22Rv1 (cell line): ENCODE data around the gene MRPL38.

Experiments used
- ZFX ChIP-seq: fragments of 450-650 bp; IDR thresholded peaks from 2 replicates; pipeline ENCODE4 v1.6.1; 2017; ENCODE audit warnings: antibody characterized with exemption, borderline replicate concordance
- TF ChIP-seq, protein P1 (sequence below): fragments of 450-650 bp; IDR thresholded peaks from 2 replicates; pipeline ENCODE4 v1.5.1; 2017; ENCODE audit warnings: mild to moderate bottlenecking

DNA sequence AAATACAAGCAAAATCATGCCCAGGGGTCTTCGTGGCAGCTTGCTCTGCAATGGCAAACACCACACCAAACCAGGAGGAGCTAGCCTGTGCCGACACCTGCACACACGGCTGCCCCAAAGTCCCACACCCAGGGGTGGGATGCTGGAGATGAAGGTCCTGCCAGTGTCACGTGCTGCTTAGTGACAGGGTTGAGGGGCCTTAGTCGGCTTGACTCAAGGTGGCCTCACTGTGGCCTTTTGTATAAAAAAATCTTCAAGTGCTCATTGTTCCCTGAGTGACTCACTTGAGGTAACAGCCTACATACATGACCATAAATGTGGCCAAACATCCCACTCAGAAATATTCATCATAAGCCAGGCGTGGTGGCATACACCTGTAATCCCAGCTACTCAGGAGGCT, 15.2 kb downstream of the MRPL38 start:
- TF ChIP-seq, protein P1, sequence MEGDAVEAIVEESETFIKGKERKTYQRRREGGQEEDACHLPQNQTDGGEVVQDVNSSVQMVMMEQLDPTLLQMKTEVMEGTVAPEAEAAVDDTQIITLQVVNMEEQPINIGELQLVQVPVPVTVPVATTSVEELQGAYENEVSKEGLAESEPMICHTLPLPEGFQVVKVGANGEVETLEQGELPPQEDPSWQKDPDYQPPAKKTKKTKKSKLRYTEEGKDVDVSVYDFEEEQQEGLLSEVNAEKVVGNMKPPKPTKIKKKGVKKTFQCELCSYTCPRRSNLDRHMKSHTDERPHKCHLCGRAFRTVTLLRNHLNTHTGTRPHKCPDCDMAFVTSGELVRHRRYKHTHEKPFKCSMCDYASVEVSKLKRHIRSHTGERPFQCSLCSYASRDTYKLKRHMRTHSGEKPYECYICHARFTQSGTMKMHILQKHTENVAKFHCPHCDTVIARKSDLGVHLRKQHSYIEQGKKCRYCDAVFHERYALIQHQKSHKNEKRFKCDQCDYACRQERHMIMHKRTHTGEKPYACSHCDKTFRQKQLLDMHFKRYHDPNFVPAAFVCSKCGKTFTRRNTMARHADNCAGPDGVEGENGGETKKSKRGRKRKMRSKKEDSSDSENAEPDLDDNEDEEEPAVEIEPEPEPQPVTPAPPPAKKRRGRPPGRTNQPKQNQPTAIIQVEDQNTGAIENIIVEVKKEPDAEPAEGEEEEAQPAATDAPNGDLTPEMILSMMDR = no peak
- TF ChIP-seq ZFX = no peak
